NT2/D1 (cell line): ENCODE measurements around the gene BMF.
A peak's percentile ranks its signal among the peaks of the same experiment; 100 is the strongest.
"Not testable (repeated sequence)": the region's sequence is repeated elsewhere in the genome, so short reads cannot be mapped to it uniquely, and the experiment has no call there.

Source experiments
- DNase-seq: peaks from one replicate; pipeline ENCODE4 v3.0.0-alpha.2; 2011; ENCODE audit warnings: low read depth, low spot score
- H3K27me3 ChIP-seq: 2 replicates; pipeline ENCODE4 v1.6.0; 2011; ENCODE audit warnings: mild to moderate bottlenecking; ENCODE audit not compliant: insufficient read length, insufficient read depth
- H3K36me3 ChIP-seq: 2 replicates; pipeline ENCODE4 v1.6.1; 2011; ENCODE audit warnings: mild to moderate bottlenecking, low read length, mixed read lengths; ENCODE audit not compliant: insufficient read depth, insufficient read length
- H3K4me1 ChIP-seq: 2 replicates; pipeline ENCODE4 v1.5.1; 2011; ENCODE audit not compliant: insufficient read depth, insufficient read length
- H3K4me3 ChIP-seq: 2 replicates; pipeline ENCODE4 v1.5.1; 2011; ENCODE audit warnings: low read depth; ENCODE audit not compliant: insufficient read length
- H3K9ac ChIP-seq: 2 replicates; pipeline ENCODE4 v1.6.0; 2011; ENCODE audit warnings: low read depth; ENCODE audit not compliant: insufficient read length
- H3K9me3 ChIP-seq: 2 replicates; pipeline ENCODE4 v1.5.1; 2011; ENCODE audit warnings: mild to moderate bottlenecking, low read length; ENCODE audit not compliant: insufficient read depth
- SUZ12 ChIP-seq: IDR thresholded peaks from 2 replicates; pipeline ENCODE4 v1.6.1; 2011; ENCODE audit not compliant: insufficient read length, insufficient read depth; ENCODE audit errors: extremely low read depth
- YY1 ChIP-seq: IDR thresholded peaks from 2 replicates; pipeline ENCODE4 v1.6.1; 2011; ENCODE audit not compliant: insufficient read length, insufficient read depth
- ZNF274 ChIP-seq: IDR thresholded peaks from 2 replicates; pipeline ENCODE4 v1.6.1; 2011; ENCODE audit warnings: mild to moderate bottlenecking, low read depth, low read length

Gene BMF

GRCh38 chr15:40108855-40109735 is at the start of gene BMF:
TSS of gene BMF (minus strand) at chr15:40108879. CDS start at chr15:40106086, 2,793 bp downstream.
- Histone ChIP-seq H3K9me3 (no peaks in the 10 kb centered on the region), H3K4me1 (peaks cover 17% of the 10 kb centered on the region), H3K9ac (peak within 1 kb of the TSS; percentile 73), H3K36me3 (no peaks in the 10 kb centered on the region), H3K4me3 (peak within 1 kb of the TSS; percentile 76), H3K27me3 (no peaks in the 10 kb centered on the region)
- peak; percentile 97 for DNase-seq
- TF ChIP-seq ZNF274 = no peak
- peak; percentile 98 for TF ChIP-seq SUZ12

- no peak overlapping the region for H3K9ac ChIP-seq
- H3K4me3 ChIP-seq = no peak overlapping the region
- H3K4me1 ChIP-seq = peaks cover 2% of the 10 kb centered on the region
- no peak for DNase-seq
- peaks cover 8% of the 10 kb centered on the region for H3K36me3 ChIP-seq
- no peaks in the 10 kb centered on the region for H3K27me3 ChIP-seq
- H3K9me3 ChIP-seq = no peaks in the 10 kb centered on the region
- no peak for TF ChIP-seq YY1
- TF ChIP-seq SUZ12 = no peak
- no peak for TF ChIP-seq ZNF274
These were observed 49.2 kb upstream of the BMF start for GRCh38 chr15:40157778-40158447.

- H3K9ac ChIP-seq = no peak overlapping the region
- no peaks in the 10 kb centered on the region for H3K36me3 ChIP-seq
- DNase-seq = no peak
- no peak overlapping the region for H3K4me3 ChIP-seq
- H3K27me3 ChIP-seq = no peaks in the 10 kb centered on the region
- peaks cover 2% of the 10 kb centered on the region for H3K4me1 ChIP-seq
- no peaks in the 10 kb centered on the region for H3K9me3 ChIP-seq
- TF ChIP-seq SUZ12 = no peak
- no peak for TF ChIP-seq YY1
- no peak for TF ChIP-seq ZNF274
These were observed 46.7 kb upstream of the BMF start for GRCh38 chr15:40155270-40155910.

GRCh38 chr15:40154821-40155220 is 46.1 kb upstream of the BMF start:
- not testable (repeated sequence) for H3K4me3 ChIP-seq, H3K9me3 ChIP-seq, H3K9ac ChIP-seq, H3K27me3 ChIP-seq, H3K36me3 ChIP-seq, H3K4me1 ChIP-seq
- DNase-seq = peak; percentile 11

- TF ChIP-seq YY1 = no peak
- TF ChIP-seq ZNF274 = no peak
- no peak for TF ChIP-seq SUZ12
- no peaks in the 10 kb centered on the region for H3K36me3 ChIP-seq
- H3K27me3 ChIP-seq = no peaks in the 10 kb centered on the region
- no peak for DNase-seq
- no peak overlapping the region for H3K9ac ChIP-seq
- H3K9me3 ChIP-seq = no peaks in the 10 kb centered on the region
- peaks cover 2% of the 10 kb centered on the region for H3K4me1 ChIP-seq
- no peak overlapping the region for H3K4me3 ChIP-seq
These were observed 43.3 kb upstream of the BMF start for GRCh38 chr15:40151991-40152390.

- no peak overlapping the region for H3K4me3 ChIP-seq
- no peaks in the 10 kb centered on the region for H3K27me3 ChIP-seq
- no peak overlapping the region for H3K9ac ChIP-seq
- no peaks in the 10 kb centered on the region for H3K36me3 ChIP-seq
- no peaks in the 10 kb centered on the region for H3K9me3 ChIP-seq
- H3K4me1 ChIP-seq = peaks cover 2% of the 10 kb centered on the region
- no peak for DNase-seq
- no peak for TF ChIP-seq YY1
- no peak for TF ChIP-seq SUZ12
- no peak for TF ChIP-seq ZNF274
These were observed 42.8 kb upstream of the BMF start for GRCh38 chr15:40151499-40151898.
